Epithelial cell of alveolus of lung (primary cell): ENCODE measurements around the gene PCDH19. TPM values are rescaled to one million over a fixed set of nuclear protein-coding genes. Genes with fewer than 3 reads are reported as not detected.

ENCODE experiments used
- total RNA-seq: library from RNA; depleted of rRNA; stranded (reverse); fragments of >200 nt; gene quantifications from 2 replicates; pipeline ENCODE4 v1.2.1, GENCODE V29; 2015

The PCDH19 gene, protein sequence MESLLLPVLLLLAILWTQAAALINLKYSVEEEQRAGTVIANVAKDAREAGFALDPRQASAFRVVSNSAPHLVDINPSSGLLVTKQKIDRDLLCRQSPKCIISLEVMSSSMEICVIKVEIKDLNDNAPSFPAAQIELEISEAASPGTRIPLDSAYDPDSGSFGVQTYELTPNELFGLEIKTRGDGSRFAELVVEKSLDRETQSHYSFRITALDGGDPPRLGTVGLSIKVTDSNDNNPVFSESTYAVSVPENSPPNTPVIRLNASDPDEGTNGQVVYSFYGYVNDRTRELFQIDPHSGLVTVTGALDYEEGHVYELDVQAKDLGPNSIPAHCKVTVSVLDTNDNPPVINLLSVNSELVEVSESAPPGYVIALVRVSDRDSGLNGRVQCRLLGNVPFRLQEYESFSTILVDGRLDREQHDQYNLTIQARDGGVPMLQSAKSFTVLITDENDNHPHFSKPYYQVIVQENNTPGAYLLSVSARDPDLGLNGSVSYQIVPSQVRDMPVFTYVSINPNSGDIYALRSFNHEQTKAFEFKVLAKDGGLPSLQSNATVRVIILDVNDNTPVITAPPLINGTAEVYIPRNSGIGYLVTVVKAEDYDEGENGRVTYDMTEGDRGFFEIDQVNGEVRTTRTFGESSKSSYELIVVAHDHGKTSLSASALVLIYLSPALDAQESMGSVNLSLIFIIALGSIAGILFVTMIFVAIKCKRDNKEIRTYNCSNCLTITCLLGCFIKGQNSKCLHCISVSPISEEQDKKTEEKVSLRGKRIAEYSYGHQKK (N-terminal part only)
- total RNA-seq, result under 0.01 TPM in 2 replicates

DNA sequence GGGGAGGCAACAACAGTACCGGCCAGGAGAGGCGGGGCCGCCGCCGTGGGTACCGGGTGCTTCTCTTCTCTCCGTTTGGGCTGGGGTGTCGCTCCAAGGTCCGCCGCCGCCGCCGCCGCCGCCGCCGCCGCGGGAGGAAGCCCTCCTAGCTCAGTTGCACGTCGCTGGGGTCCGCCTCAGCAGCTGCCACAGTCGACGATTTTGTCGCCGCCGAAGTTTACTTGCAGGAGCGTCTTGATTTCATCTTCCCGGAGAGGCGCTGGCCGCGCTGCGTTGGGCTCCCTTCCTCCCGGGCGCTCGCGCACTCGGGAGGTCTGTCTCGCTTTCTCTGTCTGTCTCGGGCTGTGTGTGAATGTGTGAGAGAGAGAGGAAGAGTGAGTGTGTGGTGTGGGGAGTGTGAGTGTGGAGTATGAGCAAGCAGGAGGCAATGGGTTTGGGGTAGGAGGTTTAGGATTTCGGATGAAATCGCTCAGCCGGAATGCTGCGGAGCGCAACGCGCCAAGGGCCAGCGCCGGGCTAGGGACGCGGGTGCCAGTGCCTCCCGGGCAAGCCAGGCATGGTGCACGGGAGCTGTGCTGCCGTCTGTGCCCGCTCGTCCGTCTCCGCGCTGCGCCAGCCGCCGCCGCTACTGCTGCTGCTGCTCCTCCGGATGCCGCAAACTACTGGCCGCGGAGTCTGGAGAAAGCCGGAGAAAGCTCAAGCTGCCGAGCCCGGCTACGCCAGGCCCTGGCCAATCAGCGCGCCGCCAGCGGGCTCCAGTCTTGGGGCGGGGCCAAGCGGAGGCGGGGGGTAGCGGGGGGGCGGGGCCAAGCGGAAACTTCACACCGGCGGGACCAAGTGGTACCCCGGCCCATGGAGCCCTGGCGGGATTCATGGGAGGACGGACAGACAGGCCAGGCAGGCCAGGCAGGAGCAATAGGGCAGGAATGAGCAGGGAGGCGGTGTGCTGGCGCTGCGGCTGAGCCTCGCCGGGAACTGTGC is at the start of gene PCDH19:
PCDH19 (minus strand) TSS at position 664 of the 981 bp plus-strand sequence. CDS start 1,676 bp downstream, outside the sequence.

Other genes with a start within 250 kb of the PCDH19 start
- not detected in 2 replicates for gene TNMD, start 174.7 kb upstream of the PCDH19 start, total RNA-seq
- 26.2 and 28.2 TPM in 2 replicates for gene TSPAN6, start 226.5 kb upstream of the PCDH19 start, total RNA-seq
- 17.9 and 79.9 TPM in 2 replicates for gene SRPX2, start 233.9 kb upstream of the PCDH19 start, total RNA-seq